ENCODE data around the gene ROMO1. TPM values are rescaled to one million over a fixed set of nuclear protein-coding genes. Genes with fewer than 3 reads are reported as not detected.

Gene ROMO1
- polyA plus RNA-seq = 100 to 1,000 TPM; 335 to 517 TPM

DNA sequence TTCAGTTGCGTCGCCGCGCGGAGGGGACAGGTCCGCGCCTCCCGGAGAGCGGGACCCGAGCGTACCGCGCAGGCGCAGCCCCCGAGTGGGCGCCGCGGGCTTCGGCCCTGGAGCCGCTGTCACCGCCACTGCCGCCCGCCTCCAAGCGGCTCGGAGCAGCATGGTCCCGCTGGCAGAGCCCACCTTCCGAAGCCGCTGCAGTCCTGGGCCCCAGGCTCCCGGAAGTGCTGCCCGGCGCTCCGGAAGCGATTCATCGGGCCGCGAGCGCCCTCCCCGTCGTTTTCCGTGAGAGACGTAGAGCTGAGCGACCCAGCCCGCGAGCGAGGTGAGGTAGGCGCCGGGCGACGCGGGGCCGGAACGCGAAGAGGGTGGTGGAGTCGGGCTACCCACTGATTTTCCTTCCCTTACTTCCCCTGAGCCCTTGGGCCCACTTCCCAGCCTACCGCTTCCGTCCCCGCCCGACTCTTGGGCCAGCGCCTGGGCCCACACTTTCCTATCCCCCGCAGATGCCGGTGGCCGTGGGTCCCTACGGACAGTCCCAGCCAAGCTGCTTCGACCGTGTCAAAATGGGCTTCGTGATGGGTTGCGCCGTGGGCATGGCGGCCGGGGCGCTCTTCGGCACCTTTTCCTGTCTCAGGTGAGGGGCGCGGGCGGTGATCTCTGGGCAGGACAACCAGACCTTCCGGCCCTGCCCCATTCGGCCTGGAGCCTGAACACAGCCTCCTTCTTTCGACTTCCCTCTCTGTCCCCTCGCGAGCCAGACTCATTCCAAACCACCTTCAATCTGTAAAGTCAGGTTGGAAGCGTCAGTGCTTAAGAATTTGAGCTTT, at the start of gene ROMO1, which contains the start of gene NFS1:
TSS of gene ROMO1 (plus strand) at position 279 of the 830 bp plus-strand sequence. CDS start at position 507, 228 bp downstream.
TSS of gene NFS1 (minus strand) at position 226 of the 830 bp plus-strand sequence. CDS start at position 162, 64 bp downstream.
- peaks cover 4 to 9% of the 10 kb centered on the region in 2 donors for H3K4me1 ChIP-seq (ENCODE audit: control insufficient read depth in 2 of 2, insufficient read depth in 2 of 2, low read length in 1 of 2)
- H3K36me3 ChIP-seq (ENCODE audit: control insufficient read depth in 2 of 2, insufficient read depth in 2 of 2, low read length in 1 of 2) = peaks cover 0 to 12% of the 10 kb centered on the region in 2 donors
- H3K27me3 ChIP-seq (ENCODE audit: control insufficient read depth in 1 of 2, insufficient read depth in 2 of 2, low read length in 2 of 2) = no peaks in the 10 kb centered on the region
- peaks cover 0 to 2% of the 10 kb centered on the region in 2 donors for H3K9me3 ChIP-seq (ENCODE audit: control insufficient read depth in 2 of 2, insufficient read depth in 1 of 2, low read depth in 1 of 2, low read length in 1 of 2)
- peak within 1 kb of the TSS; percentile 75 to 96 for H3K4me3 ChIP-seq (ENCODE audit: low read depth in 1 of 2, low read length in 2 of 2)
- WGBS, 2 donors = 0% methylated on average over 69 to 81 of the region's 81 CpGs
- peak within 1 kb of the TSS; percentile 94 to 98 for H3K27ac ChIP-seq (ENCODE audit: low read depth in 2 of 2, low read length in 1 of 2)

DNA sequence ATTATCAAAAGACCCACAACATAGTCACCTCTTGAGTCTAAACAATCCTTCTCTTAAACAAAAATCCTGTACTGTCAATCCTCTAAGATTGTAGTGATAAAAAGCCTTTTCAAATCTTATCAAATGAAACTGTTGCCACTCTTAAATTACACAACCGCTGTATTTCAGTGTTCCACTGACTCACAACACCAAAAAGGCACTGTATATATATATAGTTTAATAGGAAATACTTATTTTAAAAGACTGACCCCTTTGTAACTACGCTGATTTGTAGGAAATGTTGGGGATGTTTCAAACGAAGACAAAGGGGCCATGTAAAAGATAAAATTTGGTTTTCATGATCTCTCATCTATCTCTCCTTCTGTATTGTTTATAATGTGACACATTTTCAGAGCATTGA, 48.6 kb upstream of the ROMO1 start:
- Histone ChIP-seq H3K36me3 (ENCODE audit: control insufficient read depth in 2 of 2, insufficient read depth in 2 of 2, low read length in 1 of 2) (peaks cover 3 to 17% of the 10 kb centered on the region in 2 donors), H3K27ac (ENCODE audit: low read depth in 2 of 2, low read length in 1 of 2) (no peak overlapping the region), H3K9me3 (ENCODE audit: control insufficient read depth in 2 of 2, insufficient read depth in 1 of 2, low read depth in 1 of 2, low read length in 1 of 2) (no peaks in the 10 kb centered on the region), H3K27me3 (ENCODE audit: control insufficient read depth in 1 of 2, insufficient read depth in 2 of 2, low read length in 2 of 2) (no peaks in the 10 kb centered on the region), H3K4me3 (ENCODE audit: low read depth in 1 of 2, low read length in 2 of 2) (no peak overlapping the region), H3K4me1 (ENCODE audit: control insufficient read depth in 2 of 2, insufficient read depth in 2 of 2, low read length in 1 of 2) (no peaks in the 10 kb centered on the region)
- WGBS, 2 donors = 76 to 78% methylated on average over 3 of the region's 3 CpGs

DNA sequence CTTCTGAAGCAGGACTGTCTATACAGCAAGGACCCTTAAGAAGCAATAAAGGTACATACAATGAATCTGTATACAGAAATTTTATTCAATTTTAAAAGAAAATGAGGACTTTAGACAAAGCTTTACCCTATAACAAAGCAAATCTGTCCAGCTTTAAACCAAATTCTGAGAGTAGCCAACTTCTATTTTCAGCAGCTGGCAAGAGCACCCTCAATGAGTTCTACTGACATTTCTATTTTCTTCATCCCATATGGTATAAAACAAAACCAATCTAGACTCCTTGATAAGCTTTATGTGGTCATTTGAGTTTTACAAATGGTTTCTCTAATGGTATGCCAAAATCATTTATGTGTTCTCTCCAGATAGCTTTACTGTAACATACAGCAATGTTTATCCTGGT, 47.2 kb upstream of the ROMO1 start:
- Histone ChIP-seq H3K36me3 (ENCODE audit: control insufficient read depth in 2 of 2, insufficient read depth in 2 of 2, low read length in 1 of 2) (peaks cover 3 to 17% of the 10 kb centered on the region in 2 donors), H3K27me3 (ENCODE audit: control insufficient read depth in 1 of 2, insufficient read depth in 2 of 2, low read length in 2 of 2) (no peaks in the 10 kb centered on the region), H3K4me1 (ENCODE audit: control insufficient read depth in 2 of 2, insufficient read depth in 2 of 2, low read length in 1 of 2) (no peaks in the 10 kb centered on the region), H3K9me3 (ENCODE audit: control insufficient read depth in 2 of 2, insufficient read depth in 1 of 2, low read depth in 1 of 2, low read length in 1 of 2) (no peaks in the 10 kb centered on the region), H3K4me3 (ENCODE audit: low read depth in 1 of 2, low read length in 2 of 2) (no peak overlapping the region), H3K27ac (ENCODE audit: low read depth in 2 of 2, low read length in 1 of 2) (no peak overlapping the region)

DNA sequence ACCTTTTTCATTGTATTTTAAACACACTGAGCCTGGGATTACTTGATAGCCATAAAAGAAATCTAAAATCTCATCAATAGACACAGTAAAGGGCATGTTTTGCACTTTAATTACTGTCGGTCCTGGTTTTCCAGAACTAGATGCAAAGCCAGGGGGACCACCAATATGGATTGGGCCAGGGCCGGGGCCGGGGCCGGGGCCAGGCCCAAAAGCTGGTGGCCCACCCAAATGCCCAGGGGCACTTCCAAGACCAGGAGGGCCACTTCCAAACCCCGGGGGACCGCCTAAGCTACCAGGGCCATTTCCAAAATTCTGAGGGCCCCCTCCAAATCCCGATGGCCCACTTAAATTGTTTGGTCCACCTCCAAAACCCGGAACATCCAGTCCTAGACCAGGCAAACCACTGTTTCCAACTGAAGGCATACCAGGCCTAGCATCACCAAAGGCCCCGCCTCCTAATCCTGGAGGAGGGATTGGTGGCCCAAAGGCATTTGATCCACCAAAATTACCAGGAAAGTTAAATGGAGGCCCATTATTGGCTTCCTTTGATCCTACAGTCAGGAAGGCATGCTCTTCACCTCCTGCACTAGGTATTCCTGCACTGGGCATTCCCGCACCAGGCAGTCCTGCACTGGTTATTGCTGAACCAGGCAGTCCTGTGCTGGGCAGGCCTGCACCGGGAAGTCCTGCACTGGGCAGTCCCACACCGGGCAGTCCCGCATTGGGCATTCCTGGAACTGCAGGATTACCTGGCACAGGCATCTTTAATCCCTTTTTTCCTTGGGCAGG, 46.4 kb upstream of the ROMO1 start:
- Histone ChIP-seq H3K4me1 (ENCODE audit: control insufficient read depth in 2 of 2, insufficient read depth in 2 of 2, low read length in 1 of 2) (no peaks in the 10 kb centered on the region), H3K27ac (ENCODE audit: low read depth in 2 of 2, low read length in 1 of 2) (no peak overlapping the region), H3K4me3 (ENCODE audit: low read depth in 1 of 2, low read length in 2 of 2) (no peak overlapping the region), H3K9me3 (ENCODE audit: control insufficient read depth in 2 of 2, insufficient read depth in 1 of 2, low read depth in 1 of 2, low read length in 1 of 2) (no peaks in the 10 kb centered on the region), H3K36me3 (ENCODE audit: control insufficient read depth in 2 of 2, insufficient read depth in 2 of 2, low read length in 1 of 2) (peaks cover 3 to 17% of the 10 kb centered on the region in 2 donors), H3K27me3 (ENCODE audit: control insufficient read depth in 1 of 2, insufficient read depth in 2 of 2, low read length in 2 of 2) (no peaks in the 10 kb centered on the region)
- 97 to 98% methylated on average over 13 of the region's 13 CpGs for WGBS, 2 donors

DNA sequence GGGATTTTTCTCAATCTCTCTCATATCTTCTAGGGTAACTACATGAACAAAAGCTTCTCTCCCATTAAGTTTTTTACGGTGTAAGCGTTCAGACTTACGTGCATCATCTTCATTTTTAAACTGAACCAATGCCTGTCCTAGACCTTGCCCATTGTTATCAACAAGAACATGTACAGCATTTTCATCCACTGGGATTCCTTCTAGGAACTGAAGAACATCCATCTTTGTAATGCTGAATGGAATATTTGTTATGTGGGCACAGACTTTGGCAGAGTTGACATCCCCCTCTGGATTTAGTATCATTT, 45.8 kb upstream of the ROMO1 start:
- Histone ChIP-seq H3K9me3 (ENCODE audit: control insufficient read depth in 2 of 2, insufficient read depth in 1 of 2, low read depth in 1 of 2, low read length in 1 of 2) (no peaks in the 10 kb centered on the region), H3K36me3 (ENCODE audit: control insufficient read depth in 2 of 2, insufficient read depth in 2 of 2, low read length in 1 of 2) (peaks cover 3 to 17% of the 10 kb centered on the region in 2 donors), H3K27ac (ENCODE audit: low read depth in 2 of 2, low read length in 1 of 2) (no peak overlapping the region), H3K4me3 (ENCODE audit: low read depth in 1 of 2, low read length in 2 of 2) (no peak overlapping the region), H3K27me3 (ENCODE audit: control insufficient read depth in 1 of 2, insufficient read depth in 2 of 2, low read length in 2 of 2) (no peaks in the 10 kb centered on the region), H3K4me1 (ENCODE audit: control insufficient read depth in 2 of 2, insufficient read depth in 2 of 2, low read length in 1 of 2) (no peaks in the 10 kb centered on the region)
- whole genome bisulfite sequencing, 2 donors = 98 to 99% methylated on average over 3 of the region's 3 CpGs

DNA sequence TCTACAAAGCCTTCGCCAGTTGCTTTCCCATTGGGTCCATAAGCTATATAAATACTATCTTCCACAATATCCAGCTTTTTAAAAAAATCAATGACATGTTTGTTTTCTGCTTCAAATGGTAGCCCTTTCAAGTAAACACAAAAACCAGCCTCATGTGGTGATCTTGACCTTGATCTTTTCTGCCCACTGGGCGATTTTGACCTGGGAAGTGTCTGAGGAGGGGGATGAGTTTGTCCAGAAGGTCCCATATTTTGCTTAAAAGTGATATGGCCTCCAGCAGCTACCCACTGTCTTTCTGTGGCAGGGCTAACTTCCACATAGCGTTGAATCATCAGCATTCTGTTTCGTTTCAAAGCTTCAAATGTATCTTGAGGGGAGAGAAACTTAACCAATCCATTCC, 45.3 kb upstream of the ROMO1 start:
- Histone ChIP-seq H3K4me1 (ENCODE audit: control insufficient read depth in 2 of 2, insufficient read depth in 2 of 2, low read length in 1 of 2) (no peaks in the 10 kb centered on the region), H3K36me3 (ENCODE audit: control insufficient read depth in 2 of 2, insufficient read depth in 2 of 2, low read length in 1 of 2) (peaks cover 3 to 17% of the 10 kb centered on the region in 2 donors)

DNA sequence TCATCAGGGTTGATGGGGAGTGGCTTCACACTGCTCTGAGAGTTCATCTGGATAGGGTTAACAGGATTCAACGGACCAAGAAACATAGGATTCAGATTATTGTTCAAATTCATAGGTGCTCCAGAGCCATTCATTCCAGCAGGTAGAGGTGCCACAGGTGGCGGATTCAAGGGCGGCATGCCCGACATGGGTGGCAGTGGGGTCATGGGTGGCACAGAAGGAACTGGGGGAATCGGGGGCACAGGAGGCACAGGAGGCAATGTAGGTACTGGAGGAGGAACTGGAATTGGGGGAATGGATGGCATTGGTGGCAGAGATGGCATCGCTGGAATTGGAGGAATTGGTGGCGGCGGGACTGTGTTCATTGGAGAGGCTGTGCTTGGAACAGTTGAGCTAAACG, 44.8 kb upstream of the ROMO1 start:
- no peaks in the 10 kb centered on the region for H3K27me3 ChIP-seq (ENCODE audit: control insufficient read depth in 1 of 2, insufficient read depth in 2 of 2, low read length in 2 of 2)
- H3K9me3 ChIP-seq (ENCODE audit: control insufficient read depth in 2 of 2, insufficient read depth in 1 of 2, low read depth in 1 of 2, low read length in 1 of 2) = no peaks in the 10 kb centered on the region
- peaks cover 3 to 17% of the 10 kb centered on the region in 2 donors for H3K36me3 ChIP-seq (ENCODE audit: control insufficient read depth in 2 of 2, insufficient read depth in 2 of 2, low read length in 1 of 2)
- H3K4me1 ChIP-seq (ENCODE audit: control insufficient read depth in 2 of 2, insufficient read depth in 2 of 2, low read length in 1 of 2) = no peaks in the 10 kb centered on the region
- no peak overlapping the region for H3K4me3 ChIP-seq (ENCODE audit: low read depth in 1 of 2, low read length in 2 of 2)
- 95 to 97% methylated on average over 9 of the region's 9 CpGs for WGBS, 2 donors
- no peak overlapping the region for H3K27ac ChIP-seq (ENCODE audit: low read depth in 2 of 2, low read length in 1 of 2)

More for the DNA sequence above, 45.3 kb upstream of the ROMO1 start:
- Histone ChIP-seq H3K27me3 (ENCODE audit: control insufficient read depth in 1 of 2, insufficient read depth in 2 of 2, low read length in 2 of 2) (no peaks in the 10 kb centered on the region), H3K4me3 (ENCODE audit: low read depth in 1 of 2, low read length in 2 of 2) (no peak overlapping the region), H3K27ac (ENCODE audit: low read depth in 2 of 2, low read length in 1 of 2) (no peak overlapping the region), H3K9me3 (ENCODE audit: control insufficient read depth in 2 of 2, insufficient read depth in 1 of 2, low read depth in 1 of 2, low read length in 1 of 2) (no peaks in the 10 kb centered on the region)
- WGBS, 2 donors = 91% methylated on average over 4 of the region's 4 CpGs

DNA sequence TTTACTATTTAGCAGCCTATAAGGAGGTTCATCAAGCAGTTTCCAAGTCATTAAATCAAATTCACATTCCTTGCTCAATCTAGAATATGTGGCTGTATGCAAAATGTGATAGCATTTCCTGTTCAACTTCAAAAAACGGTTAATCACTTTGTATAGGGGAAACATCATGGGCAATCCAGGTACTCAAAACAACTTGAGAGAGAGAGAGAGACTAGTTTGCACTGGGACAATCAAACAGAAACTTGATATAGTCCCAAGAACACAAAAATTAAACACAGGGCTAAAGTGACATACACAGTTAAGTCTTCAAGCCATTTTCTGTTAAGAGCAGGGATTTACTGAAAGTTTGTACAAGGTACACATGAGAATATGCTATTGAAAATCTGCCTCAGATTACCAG, 41.9 kb upstream of the ROMO1 start:
- Histone ChIP-seq H3K9me3 (ENCODE audit: control insufficient read depth in 2 of 2, insufficient read depth in 1 of 2, low read depth in 1 of 2, low read length in 1 of 2) (no peaks in the 10 kb centered on the region), H3K36me3 (ENCODE audit: control insufficient read depth in 2 of 2, insufficient read depth in 2 of 2, low read length in 1 of 2) (peaks cover 3 to 17% of the 10 kb centered on the region in 2 donors), H3K4me1 (ENCODE audit: control insufficient read depth in 2 of 2, insufficient read depth in 2 of 2, low read length in 1 of 2) (no peaks in the 10 kb centered on the region), H3K27ac (ENCODE audit: low read depth in 2 of 2, low read length in 1 of 2) (no peak overlapping the region), H3K27me3 (ENCODE audit: control insufficient read depth in 1 of 2, insufficient read depth in 2 of 2, low read length in 2 of 2) (no peaks in the 10 kb centered on the region), H3K4me3 (ENCODE audit: low read depth in 1 of 2, low read length in 2 of 2) (no peak overlapping the region)
- WGBS, 2 donors = 18 to 28% methylated on average over 1 of the region's 1 CpG

DNA sequence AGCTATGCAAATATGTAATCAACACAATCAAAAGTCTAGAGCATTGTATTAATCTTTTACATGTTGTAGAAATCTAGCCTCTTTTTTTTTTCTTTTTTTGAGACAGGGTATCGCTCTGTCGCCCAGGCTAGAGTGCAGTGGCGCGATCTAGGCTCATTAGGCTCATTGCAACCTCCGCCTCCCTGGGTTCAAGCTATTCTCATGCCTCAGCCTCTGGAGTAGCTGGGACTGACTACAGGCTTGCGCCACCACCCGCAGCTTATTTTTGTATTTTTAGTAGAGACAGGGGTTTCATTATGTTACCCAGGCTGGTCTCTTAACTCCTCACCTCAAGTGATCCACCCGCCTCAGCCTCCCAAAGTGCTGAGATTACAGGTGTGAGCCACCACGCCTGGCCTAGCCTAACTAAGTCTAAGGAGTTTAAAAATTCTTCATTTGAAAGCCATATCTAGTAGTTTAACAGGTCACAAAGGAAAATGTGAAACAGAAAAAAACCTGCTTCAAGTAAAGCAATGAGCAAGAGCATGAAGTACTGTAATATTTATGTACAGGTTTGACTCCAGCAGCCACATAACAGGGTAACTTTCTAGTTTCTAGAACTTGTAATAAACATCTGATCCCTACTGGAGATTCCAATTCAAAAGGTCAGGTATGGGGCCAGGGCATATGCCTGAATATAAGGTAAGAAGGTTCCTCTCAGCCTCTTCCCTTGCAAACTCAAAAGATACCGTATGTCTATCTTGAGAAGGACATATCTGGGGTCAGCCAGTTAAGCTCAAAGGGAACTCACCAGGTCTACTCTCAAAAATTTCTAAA, 38.9 kb upstream of the ROMO1 start:
- Histone ChIP-seq H3K9me3 (ENCODE audit: control insufficient read depth in 2 of 2, insufficient read depth in 1 of 2, low read depth in 1 of 2, low read length in 1 of 2) (no peaks in the 10 kb centered on the region), H3K4me3 (ENCODE audit: low read depth in 1 of 2, low read length in 2 of 2) (no peak overlapping the region), H3K4me1 (ENCODE audit: control insufficient read depth in 2 of 2, insufficient read depth in 2 of 2, low read length in 1 of 2) (no peaks in the 10 kb centered on the region), H3K27me3 (ENCODE audit: control insufficient read depth in 1 of 2, insufficient read depth in 2 of 2, low read length in 2 of 2) (no peaks in the 10 kb centered on the region), H3K27ac (ENCODE audit: low read depth in 2 of 2, low read length in 1 of 2) (no peak overlapping the region), H3K36me3 (ENCODE audit: control insufficient read depth in 2 of 2, insufficient read depth in 2 of 2, low read length in 1 of 2) (no peaks in the 10 kb centered on the region)
- 91 to 92% methylated on average over 10 of the region's 10 CpGs for WGBS, 2 donors
